Fibroblast of lung (primary cell): ENCODE results near the gene GNG7. TPM values are rescaled to one million over a fixed set of nuclear protein-coding genes. Genes with fewer than 3 reads are reported as not detected.
"Not testable (repeated sequence)": the region's sequence is repeated elsewhere in the genome, so short reads cannot be mapped to it uniquely, and the experiment has no call there.

Experiments used
- DNase-seq, 2 donors: peaks; one replicate each; pipeline versions ENCODE4 v3.0.0 to v3.0.0-alpha.2; 2010; ENCODE audit warnings: low read depth in 2 of 2
- H2AFZ ChIP-seq: 2 replicates; pipeline ENCODE4 v1.5.1; 2012; ENCODE audit warnings: low read length, control low read depth, inconsistent platforms
- H3K27ac ChIP-seq: 2 replicates; pipeline ENCODE4 v1.5.1; 2011; ENCODE audit warnings: low read length, control low read depth; ENCODE audit not compliant: insufficient read depth
- H3K27me3 ChIP-seq: 2 replicates; pipeline ENCODE4 v1.5.1; 2011; ENCODE audit warnings: mild to moderate bottlenecking, low read length; ENCODE audit not compliant: control insufficient read depth, insufficient read depth
- H3K36me3 ChIP-seq: 2 replicates; pipeline ENCODE4 v1.5.1; 2011; ENCODE audit warnings: low read length; ENCODE audit not compliant: control insufficient read depth, insufficient read depth
- H3K4me1 ChIP-seq: 2 replicates; pipeline ENCODE4 v1.5.1; 2011; ENCODE audit warnings: low read length; ENCODE audit not compliant: control insufficient read depth, insufficient read depth; ENCODE audit errors: extremely low read depth
- H3K4me2 ChIP-seq: 2 replicates; pipeline ENCODE4 v1.5.1; 2011; ENCODE audit warnings: low read length, control low read depth; ENCODE audit not compliant: insufficient read depth; ENCODE audit errors: extremely low read depth
- H3K4me3 ChIP-seq, 4 experiments: fragments of 200-600 bp in 1 of 4; sonication (generic) in 1 of 4; replicated peaks in 1 of 4; 2 replicates each; pipeline ENCODE4 v1.5.1; 2011 to 2016; ENCODE audit warnings: low read length in 4 of 4, low read depth in 3 of 4, mild to moderate bottlenecking in 3 of 4, control low read depth in 2 of 4, inconsistent platforms in 1 of 4, mixed read lengths in 1 of 4; ENCODE audit not compliant: insufficient read depth in 1 of 4; ENCODE audit errors: control extremely low read depth in 1 of 4
- H3K79me2 ChIP-seq: 2 replicates; pipeline ENCODE4 v1.5.1; 2012; ENCODE audit warnings: mild to moderate bottlenecking, low read length, inconsistent platforms; ENCODE audit not compliant: control insufficient read depth, insufficient read depth
- H3K9ac ChIP-seq: 2 replicates; pipeline ENCODE4 v1.5.1; 2011; ENCODE audit warnings: mild to moderate bottlenecking, low read length, control low read depth; ENCODE audit not compliant: insufficient read depth
- H3K9me3 ChIP-seq: 2 replicates; pipeline ENCODE4 v1.5.1; 2012; ENCODE audit warnings: low read depth, low read length; ENCODE audit not compliant: control insufficient read depth, insufficient read depth
- H4K20me1 ChIP-seq: 2 replicates; pipeline ENCODE4 v1.5.1; 2011; ENCODE audit warnings: low read length; ENCODE audit not compliant: control insufficient read depth, insufficient read depth; ENCODE audit errors: extremely low read depth
- EZH2 ChIP-seq: IDR thresholded peaks from 2 replicates; pipeline ENCODE4 v1.5.1; 2012; ENCODE audit warnings: low read length, control low read depth, mild to moderate bottlenecking; ENCODE audit errors: missing control alignments
- polyA plus RNA-seq, 2 donors: library from polyadenylated mRNA; depleted of rRNA in 1 of 2; stranded (reverse) in 1 of 2; unstranded in 1 of 2; fragments of >200 nt; gene quantifications; 2 replicates each; pipeline ENCODE4 v1.2.1, GENCODE V29; 2011 to 2012; ENCODE audit warnings: missing spikeins in 1 of 2
- total RNA-seq: library from RNA; depleted of rRNA; stranded (reverse); fragments of >200 nt; gene quantifications from 2 replicates; pipeline ENCODE4 v1.2.1, GENCODE V29; 2014
- TF ChIP-seq, protein P1 (sequence below), 2 donors: IDR thresholded peaks in 1 of 2; conservative IDR thresholded peaks in 1 of 2; 1 replicate in 1 of 2; 2 replicates in 1 of 2; pipeline ENCODE4 v1.5.1; 2011 to 2012; ENCODE audit warnings: low read length in 2 of 2, control low read depth in 1 of 2, inconsistent platforms in 1 of 2, low read depth in 1 of 2, mild to moderate bottlenecking in 1 of 2

Gene GNG7
- total and polyA plus RNA-seq, 2 donors (not counting 1 experiment from before 2014, with no cell fraction given), result 0.27 to 0.83 TPM

DNA sequence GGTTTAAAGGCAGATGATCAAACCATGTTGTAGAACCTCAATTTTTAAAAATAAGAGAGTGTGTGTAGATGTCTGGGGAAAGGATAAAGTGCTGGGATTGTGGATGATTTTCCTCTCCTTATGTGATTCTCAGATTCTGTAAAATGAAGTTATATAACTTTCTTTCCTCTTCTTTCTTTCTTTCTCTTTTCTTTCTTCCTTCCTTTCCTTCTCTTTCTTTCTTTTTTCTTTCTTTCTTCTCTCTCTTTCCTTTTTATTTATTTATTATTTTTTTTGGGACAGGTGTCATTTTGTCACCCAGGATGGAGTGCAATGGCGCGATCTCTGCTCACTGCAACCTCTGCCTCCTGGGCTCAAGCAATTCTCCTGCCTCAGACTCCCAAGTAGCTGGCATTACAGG lies 144.0 kb downstream of the GNG7 start:
- DNase-seq, result no peak
- Histone ChIP-seq H3K9me3 (no peaks in the 10 kb centered on the region), H3K9ac (no peak overlapping the region), H3K27me3 (no peaks in the 10 kb centered on the region), H2AFZ (no peak overlapping the region), H4K20me1 (no peaks in the 10 kb centered on the region), H3K79me2 (no peaks in the 10 kb centered on the region), H3K36me3 (no peaks in the 10 kb centered on the region), H3K4me2 (no peak overlapping the region), H3K4me3 (no peak overlapping the region), H3K27ac (no peak overlapping the region), H3K4me1 (no peaks in the 10 kb centered on the region)
- TF ChIP-seq, protein P1, sequence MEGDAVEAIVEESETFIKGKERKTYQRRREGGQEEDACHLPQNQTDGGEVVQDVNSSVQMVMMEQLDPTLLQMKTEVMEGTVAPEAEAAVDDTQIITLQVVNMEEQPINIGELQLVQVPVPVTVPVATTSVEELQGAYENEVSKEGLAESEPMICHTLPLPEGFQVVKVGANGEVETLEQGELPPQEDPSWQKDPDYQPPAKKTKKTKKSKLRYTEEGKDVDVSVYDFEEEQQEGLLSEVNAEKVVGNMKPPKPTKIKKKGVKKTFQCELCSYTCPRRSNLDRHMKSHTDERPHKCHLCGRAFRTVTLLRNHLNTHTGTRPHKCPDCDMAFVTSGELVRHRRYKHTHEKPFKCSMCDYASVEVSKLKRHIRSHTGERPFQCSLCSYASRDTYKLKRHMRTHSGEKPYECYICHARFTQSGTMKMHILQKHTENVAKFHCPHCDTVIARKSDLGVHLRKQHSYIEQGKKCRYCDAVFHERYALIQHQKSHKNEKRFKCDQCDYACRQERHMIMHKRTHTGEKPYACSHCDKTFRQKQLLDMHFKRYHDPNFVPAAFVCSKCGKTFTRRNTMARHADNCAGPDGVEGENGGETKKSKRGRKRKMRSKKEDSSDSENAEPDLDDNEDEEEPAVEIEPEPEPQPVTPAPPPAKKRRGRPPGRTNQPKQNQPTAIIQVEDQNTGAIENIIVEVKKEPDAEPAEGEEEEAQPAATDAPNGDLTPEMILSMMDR (conservative IDR thresholded peaks at IDR 0.05 in 1 of 2, IDR thresholded peaks at IDR 0.05 in 1 of 2; ENCODE audit: low read depth in 1 of 2, low read length in 2 of 2), result no peak
- TF ChIP-seq EZH2, result no peak

DNA sequence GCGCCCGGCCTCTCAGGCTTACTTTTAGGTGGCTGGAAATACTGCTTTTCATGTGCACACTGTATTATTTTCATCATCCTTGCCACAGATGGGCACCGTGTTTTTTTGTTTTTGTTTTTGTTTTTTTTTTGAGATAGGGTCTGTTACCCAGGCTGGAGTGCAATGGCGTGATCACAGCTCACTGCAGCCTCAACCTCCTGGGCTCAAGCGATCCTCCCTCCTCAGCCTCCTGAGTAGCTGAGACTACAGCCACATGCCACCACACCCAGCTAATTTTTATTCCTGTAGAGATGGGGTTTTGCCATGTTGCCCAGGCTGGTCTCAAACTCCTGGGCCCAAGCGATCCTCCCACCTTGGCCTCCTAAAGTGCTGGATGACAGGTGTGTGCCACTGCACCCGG lies 144.4 kb downstream of the GNG7 start:
- H3K4me1 ChIP-seq, H4K20me1 ChIP-seq, H3K27ac ChIP-seq, H3K79me2 ChIP-seq, H3K9me3 ChIP-seq, H3K4me3 ChIP-seq, DNase-seq, H3K9ac ChIP-seq, H2AFZ ChIP-seq, H3K27me3 ChIP-seq, H3K4me2 ChIP-seq, H3K36me3 ChIP-seq: not testable (repeated sequence)

DNA sequence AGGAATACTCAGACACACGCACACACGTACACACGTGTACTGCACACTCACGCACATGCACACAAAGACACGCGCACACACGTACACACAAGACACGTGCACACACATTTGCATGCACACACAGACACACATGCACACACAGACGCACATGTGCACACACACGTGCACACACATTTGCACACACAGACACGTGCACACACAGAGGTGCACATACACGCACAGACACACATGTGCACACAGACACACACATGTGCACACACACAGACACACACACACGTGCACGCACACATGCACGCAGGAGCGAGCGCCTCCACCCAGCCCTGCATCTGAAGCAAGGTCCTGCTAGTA lies 145.4 kb downstream of the GNG7 start:
- TF ChIP-seq EZH2, result no peak
- TF ChIP-seq, protein P1 (conservative IDR thresholded peaks at IDR 0.05 in 1 of 2, IDR thresholded peaks at IDR 0.05 in 1 of 2; ENCODE audit: low read depth in 1 of 2, low read length in 2 of 2), result no peak
- Histone ChIP-seq H4K20me1 (no peaks in the 10 kb centered on the region), H3K27ac (no peak overlapping the region), H3K9ac (no peak overlapping the region), H3K27me3 (no peaks in the 10 kb centered on the region), H3K36me3 (no peaks in the 10 kb centered on the region), H3K79me2 (no peaks in the 10 kb centered on the region), H3K4me3 (no peak overlapping the region), H3K9me3 (no peaks in the 10 kb centered on the region), H2AFZ (no peak overlapping the region), H3K4me2 (no peak overlapping the region), H3K4me1 (no peaks in the 10 kb centered on the region)
- DNase-seq, result no peak
